Measurements from ENCODE around the gene MAST2. TPM values are rescaled to one million over a fixed set of nuclear protein-coding genes. Genes with fewer than 3 reads are reported as not detected.

The MAST2 gene
- total and polyA plus RNA-seq, 9 of the 15 experiments (the other 6 are each of a cell fraction or from before 2014, with no cell fraction given), result 0.73 to 32.0 (median 17.8) TPM

DNA sequence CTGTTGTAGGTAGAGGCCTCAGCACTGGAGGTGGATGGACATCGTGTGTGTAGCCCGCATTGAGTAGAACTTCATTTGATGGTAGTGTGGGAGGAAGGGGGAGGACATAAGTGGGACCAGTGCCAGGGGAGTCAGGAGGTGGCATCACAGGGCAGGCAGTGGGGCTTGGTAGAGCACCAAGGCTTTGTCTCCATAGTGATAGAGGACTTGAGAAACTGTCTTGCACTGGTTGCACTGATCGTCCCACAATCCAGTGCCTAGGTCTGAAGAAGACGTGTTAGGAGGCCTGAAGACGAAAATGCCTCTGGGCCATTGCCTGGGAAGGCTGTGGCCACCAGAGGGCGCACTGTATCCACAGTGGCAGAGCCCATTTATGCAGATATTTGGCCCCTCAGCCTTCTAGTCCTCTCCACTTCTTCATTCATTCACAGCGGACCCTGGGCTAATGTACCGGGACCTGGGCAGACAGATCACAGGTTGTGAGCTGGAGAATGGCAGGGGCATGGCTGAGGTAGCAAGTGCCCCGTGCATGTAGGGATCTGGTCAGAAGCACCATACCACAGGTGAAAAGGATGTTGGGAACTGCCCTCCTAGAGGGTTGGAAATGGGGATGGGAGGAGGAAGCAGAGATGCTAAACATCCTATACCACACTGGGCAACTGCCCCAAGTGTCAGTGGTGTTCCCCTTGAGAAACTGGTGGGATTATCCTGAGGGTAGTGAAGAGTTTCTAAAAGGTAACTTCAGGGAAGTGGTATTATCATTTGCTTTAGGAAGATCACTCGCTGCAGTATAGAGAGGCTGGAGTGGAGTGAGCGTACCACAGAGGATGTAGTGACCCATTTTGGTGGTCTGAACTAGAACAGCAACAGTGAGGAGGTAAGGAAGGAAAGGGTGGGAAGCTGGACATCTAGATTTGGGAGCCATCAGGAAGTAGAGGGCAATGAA lies 233.8 kb downstream of the MAST2 start (continued):
- no peak for TF ChIP-seq KDM4B (IDR thresholded peaks at IDR 0.05; ENCODE audit: borderline replicate concordance in 2 of 2, low read depth in 1 of 2)
- no peak for TF ChIP-seq CHD2 (IDR thresholded peaks at IDR 0.05; ENCODE audit: low read depth, low read length)
- TF ChIP-seq, protein P1, sequence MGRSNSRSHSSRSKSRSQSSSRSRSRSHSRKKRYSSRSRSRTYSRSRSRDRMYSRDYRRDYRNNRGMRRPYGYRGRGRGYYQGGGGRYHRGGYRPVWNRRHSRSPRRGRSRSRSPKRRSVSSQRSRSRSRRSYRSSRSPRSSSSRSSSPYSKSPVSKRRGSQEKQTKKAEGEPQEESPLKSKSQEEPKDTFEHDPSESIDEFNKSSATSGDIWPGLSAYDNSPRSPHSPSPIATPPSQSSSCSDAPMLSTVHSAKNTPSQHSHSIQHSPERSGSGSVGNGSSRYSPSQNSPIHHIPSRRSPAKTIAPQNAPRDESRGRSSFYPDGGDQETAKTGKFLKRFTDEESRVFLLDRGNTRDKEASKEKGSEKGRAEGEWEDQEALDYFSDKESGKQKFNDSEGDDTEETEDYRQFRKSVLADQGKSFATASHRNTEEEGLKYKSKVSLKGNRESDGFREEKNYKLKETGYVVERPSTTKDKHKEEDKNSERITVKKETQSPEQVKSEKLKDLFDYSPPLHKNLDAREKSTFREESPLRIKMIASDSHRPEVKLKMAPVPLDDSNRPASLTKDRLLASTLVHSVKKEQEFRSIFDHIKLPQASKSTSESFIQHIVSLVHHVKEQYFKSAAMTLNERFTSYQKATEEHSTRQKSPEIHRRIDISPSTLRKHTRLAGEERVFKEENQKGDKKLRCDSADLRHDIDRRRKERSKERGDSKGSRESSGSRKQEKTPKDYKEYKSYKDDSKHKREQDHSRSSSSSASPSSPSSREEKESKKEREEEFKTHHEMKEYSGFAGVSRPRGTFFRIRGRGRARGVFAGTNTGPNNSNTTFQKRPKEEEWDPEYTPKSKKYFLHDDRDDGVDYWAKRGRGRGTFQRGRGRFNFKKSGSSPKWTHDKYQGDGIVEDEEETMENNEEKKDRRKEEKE (IDR thresholded peaks at IDR 0.05; ENCODE audit: borderline replicate concordance in 1 of 2, control insufficient read depth in 1 of 2, low read depth in 2 of 2, low read length in 1 of 2), result no peak
- no peak for TF ChIP-seq ASH1L (IDR thresholded peaks at IDR 0.05; ENCODE audit: borderline replicate concordance, low read depth, partially characterized antibody)
- no peak for TF ChIP-seq NR3C1 (CRISPR knock-in tag; IDR thresholded peaks at IDR 0.05)
- TF ChIP-seq, protein P2, sequence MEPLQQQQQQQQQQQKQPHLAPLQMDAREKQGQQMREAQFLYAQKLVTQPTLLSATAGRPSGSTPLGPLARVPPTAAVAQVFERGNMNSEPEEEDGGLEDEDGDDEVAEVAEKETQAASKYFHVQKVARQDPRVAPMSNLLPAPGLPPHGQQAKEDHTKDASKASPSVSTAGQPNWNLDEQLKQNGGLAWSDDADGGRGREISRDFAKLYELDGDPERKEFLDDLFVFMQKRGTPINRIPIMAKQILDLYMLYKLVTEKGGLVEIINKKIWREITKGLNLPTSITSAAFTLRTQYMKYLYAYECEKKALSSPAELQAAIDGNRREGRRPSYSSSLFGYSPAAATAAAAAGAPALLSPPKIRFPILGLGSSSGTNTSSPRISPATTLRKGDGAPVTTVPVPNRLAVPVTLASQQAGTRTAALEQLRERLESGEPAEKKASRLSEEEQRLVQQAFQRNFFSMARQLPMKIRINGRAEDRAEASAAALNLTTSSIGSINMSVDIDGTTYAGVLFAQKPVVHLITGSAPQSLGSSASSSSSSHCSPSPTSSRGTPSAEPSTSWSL (CRISPR knock-in tag; IDR thresholded peaks at IDR 0.05; ENCODE audit: borderline replicate concordance), result 0 out of 2 replicates have a peak, but pooled peaks have one; percentile 68
- TF ChIP-seq, protein P3, sequence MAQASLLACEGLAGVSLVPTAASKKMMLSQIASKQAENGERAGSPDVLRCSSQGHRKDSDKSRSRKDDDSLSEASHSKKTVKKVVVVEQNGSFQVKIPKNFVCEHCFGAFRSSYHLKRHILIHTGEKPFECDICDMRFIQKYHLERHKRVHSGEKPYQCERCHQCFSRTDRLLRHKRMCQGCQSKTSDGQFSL (CRISPR knock-in tag; IDR thresholded peaks at IDR 0.05), result no peak
- TF ChIP-seq, protein P3 (tag; IDR thresholded peaks at IDR 0.05), result no peak
- TF ChIP-seq CSDE1 (IDR thresholded peaks at IDR 0.05), result no peak
- TF ChIP-seq, protein P4, sequence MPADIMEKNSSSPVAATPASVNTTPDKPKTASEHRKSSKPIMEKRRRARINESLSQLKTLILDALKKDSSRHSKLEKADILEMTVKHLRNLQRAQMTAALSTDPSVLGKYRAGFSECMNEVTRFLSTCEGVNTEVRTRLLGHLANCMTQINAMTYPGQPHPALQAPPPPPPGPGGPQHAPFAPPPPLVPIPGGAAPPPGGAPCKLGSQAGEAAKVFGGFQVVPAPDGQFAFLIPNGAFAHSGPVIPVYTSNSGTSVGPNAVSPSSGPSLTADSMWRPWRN (IDR thresholded peaks at IDR 0.05; ENCODE audit: low read depth), result no peak
- TF ChIP-seq STAT5B (CRISPR knock-in tag; IDR thresholded peaks at IDR 0.05), result no peak
- TF ChIP-seq, protein P5, sequence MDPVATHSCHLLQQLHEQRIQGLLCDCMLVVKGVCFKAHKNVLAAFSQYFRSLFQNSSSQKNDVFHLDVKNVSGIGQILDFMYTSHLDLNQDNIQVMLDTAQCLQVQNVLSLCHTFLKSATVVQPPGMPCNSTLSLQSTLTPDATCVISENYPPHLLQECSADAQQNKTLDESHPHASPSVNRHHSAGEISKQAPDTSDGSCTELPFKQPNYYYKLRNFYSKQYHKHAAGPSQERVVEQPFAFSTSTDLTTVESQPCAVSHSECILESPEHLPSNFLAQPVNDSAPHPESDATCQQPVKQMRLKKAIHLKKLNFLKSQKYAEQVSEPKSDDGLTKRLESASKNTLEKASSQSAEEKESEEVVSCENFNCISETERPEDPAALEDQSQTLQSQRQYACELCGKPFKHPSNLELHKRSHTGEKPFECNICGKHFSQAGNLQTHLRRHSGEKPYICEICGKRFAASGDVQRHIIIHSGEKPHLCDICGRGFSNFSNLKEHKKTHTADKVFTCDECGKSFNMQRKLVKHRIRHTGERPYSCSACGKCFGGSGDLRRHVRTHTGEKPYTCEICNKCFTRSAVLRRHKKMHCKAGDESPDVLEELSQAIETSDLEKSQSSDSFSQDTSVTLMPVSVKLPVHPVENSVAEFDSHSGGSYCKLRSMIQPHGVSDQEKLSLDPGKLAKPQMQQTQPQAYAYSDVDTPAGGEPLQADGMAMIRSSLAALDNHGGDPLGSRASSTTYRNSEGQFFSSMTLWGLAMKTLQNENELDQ (CRISPR knock-in tag; IDR thresholded peaks at IDR 0.05; ENCODE audit: borderline replicate concordance), result no peak
- TF ChIP-seq CREB1 (IDR thresholded peaks at IDR 0.05), result no peak
- no peak; the same call in 1 of the 2 replicates for TF ChIP-seq CREB1 (CRISPR knock-in tag; IDR thresholded peaks at IDR 0.05)
- 0 out of 2 replicates have a peak, but pooled peaks have one; percentile 20 for TF ChIP-seq ZNF583 (CRISPR knock-in tag; IDR thresholded peaks at IDR 0.05)
- no peak for TF ChIP-seq ZNF589 (CRISPR knock-in tag; IDR thresholded peaks at IDR 0.05; ENCODE audit: low read depth)
- no peak for TF ChIP-seq DNMT1 (IDR thresholded peaks at IDR 0.05)
- TF ChIP-seq MEIS2 (IDR thresholded peaks at IDR 0.05; ENCODE audit: partially characterized antibody), result no peak
